GM19043 (cell line): ENCODE results near the gene SYNPO.

Experiments
- ATAC-seq: cut with Tn5 transposase; IDR thresholded peaks from one replicate; pipeline ENCODE4 v1.9.1; 2021; ENCODE audit warnings: low read depth; ENCODE audit not compliant: unreplicated experiment

Gene SYNPO

DNA sequence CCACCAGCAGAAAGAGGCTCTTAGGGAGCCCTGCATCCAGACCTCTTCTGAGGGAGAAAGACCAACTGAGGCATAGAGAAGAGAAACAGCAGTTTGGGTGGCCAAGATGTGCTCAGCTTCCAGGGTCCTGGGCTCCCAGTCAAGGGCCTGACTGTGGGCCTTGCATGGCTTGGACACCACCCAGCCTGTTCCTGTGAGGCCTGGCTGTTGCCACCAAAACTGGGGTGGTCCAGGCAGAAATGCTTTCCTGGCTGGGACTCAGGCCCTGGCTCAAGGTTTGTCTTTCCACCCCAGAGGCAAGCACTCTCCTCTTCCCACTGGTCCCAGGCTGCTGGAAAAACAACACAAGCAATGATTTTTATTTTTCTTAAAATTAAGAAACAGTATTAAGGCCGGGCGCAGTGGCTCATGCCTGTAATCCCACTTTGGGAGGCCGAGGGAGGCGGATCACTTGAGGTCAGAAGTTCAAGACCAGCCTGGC, 33.9 kb downstream of the SYNPO start:
- ATAC-seq, result no peak

DNA sequence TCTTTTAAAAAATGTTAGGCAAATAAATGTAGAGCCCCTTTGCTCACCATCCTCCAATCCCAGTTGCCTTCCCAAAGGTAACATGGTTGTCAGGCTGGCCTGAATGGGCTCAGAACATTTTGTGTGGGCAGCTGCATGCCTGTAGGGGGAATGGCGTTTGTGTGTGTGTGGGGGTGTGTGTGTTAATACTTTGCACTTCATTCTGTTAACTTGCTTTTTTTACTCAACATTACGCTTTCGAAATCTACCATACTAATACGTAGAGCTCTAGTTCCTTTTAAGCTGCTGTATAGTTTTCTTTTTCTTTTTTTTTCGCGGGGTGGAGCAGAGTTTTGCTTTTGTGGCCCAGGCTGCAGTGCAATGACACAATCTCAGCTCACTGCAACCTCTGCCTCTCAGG, 34.6 kb downstream of the SYNPO start:
- ATAC-seq, result no peak

DNA sequence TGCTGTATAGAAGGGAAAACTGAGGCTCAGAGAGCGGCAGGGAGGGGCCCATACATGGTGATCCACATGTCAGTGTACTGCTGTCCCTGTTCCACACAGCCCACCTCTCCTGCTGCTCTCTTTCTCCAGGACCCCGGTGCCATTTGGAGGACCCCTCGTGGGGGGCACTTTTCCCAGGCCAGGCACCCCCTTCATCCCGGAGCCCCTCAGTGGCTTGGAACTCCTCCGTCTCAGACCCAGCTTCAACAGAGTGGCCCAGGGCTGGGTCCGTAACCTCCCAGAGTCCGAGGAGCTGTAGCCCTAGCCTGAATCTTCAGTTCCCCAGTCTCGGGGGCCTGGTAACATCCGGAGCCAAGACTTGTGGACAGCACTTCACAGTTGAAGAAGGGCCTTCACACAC, 36.1 kb downstream of the SYNPO start:
- no peak for ATAC-seq

DNA sequence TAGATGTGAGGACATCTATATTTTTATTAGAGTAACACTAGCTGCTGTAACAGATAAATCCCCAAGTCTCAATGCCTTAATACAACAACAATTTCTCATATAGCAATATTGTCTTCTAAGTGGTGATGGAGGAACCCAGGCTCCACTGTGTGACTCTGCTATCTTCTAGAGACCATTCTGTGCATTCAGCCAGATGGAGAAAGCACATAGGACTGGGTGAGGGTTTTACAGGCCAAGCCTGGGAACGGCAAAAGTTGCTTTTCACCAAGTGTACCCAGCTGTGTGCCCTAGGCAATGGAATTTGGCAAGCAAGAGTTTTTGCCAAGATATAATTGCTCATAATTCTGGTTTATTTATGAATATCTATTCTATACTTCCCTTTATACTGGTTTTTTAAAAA, 48.7 kb downstream of the SYNPO start:
- ATAC-seq, result no peak

DNA sequence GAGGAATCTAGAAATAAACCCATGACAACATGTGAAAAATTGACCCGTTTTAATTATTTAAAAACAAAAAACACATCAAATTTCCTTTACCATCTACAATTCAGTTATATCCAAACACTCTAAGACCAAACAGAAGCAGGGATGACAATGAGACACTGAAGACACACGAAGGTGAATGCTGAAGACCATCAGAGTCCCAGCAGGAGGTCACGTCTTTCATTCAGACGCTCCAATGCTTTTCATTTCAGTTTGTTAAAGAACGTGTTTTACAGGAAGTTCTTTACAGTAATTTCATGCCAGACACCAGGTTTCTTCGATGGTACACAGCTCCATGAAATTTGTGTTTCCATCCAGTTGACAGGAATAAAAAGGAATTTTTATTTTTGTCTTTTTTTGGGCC, 50.3 kb downstream of the SYNPO start:
- ATAC-seq, result no peak

DNA sequence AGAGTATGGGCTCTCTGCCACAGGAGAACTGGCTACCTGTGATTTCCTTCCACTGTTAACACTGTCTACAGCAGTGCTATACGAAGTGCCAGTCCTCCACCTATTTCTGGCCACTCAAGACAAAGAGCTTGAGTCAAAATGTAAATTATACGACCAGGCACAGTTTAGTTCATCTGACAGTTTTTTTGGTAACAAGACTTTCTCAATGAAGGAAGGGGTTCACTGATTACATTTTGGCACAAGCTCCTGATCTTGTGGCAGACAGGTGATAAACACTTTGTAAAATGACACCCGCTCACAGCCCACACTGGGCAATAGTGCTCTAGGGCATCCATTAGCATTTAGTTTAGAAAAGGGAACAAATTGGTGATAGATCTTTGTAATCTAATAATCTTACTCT, 51.8 kb downstream of the SYNPO start:
- ATAC-seq, result no peak

DNA sequence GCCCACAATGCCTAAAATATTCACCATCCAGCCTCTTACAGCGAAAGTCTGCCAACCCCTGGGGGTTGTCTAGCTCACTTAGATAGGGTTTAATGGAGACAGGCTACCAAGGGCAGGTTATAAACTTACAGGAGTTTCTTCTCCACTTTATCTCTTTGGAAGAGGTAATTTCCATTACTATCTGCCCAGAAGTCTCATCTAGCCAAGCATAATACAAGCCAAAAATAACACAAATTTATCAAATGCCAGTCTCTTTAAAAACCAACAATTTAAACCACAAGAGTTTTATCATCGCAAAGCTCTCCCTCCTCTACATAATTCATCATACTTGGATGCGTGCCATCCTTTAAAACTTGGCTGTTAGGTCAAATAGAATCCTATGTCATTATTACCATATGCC, 54.2 kb downstream of the SYNPO start:
- ATAC-seq, result no peak

DNA sequence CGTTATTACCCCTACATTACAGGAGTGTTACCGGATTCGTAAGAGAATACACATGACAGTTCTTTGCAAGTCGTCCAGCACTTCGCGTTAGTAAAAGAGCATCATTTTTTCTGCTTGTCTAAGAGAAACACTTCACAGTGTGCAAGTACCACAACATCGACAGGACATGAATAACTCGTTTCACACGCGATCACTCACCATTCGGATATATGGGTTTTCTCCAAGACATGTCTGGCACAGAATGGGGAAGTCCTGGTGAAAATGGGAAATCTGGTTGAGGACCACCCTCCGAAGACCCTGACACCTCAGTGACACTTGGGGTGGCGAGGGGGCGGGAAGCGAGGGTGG, 59.8 kb downstream of the SYNPO start:
- peak; percentile 2 for ATAC-seq

DNA sequence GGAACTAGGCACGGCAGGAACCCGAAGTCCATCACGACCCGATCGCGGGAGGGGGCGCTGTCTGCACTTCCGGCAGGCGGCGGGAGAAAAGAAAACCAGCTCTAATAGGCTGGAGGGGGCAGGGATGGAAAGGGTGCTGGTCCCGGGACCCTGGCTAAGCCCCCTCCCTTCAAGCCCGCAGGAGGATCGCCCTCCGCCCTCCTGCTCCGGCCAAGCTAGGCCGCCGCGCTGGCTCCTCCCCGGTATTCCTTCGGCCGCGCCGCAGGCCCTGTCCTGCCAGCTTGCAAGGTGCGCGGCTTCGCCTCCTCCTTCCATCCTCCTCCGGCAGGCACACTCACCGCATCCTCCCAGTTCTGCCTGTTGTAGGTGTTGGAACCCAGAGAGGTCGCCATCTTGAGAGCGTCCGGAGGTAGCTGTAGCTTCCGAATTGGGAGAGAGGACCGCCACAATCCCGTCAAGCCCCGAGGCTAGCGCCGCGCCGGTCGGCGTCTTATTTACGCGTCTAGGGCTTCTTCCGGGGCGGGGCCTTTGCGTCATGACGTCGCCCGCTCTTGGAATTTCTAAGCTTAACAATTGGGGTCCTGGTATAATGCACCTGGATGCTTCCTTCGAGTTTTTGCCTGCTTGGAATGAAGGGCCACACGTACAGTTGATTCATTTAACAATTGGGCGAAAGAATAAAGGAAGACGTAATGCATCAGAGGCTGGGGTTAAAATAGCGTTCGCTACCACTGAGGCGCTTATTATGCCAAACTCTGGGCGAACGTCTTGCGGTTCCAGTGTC, 60.3 kb downstream of the SYNPO start, which contains the start of gene RBM22:
Gene RBM22, minus strand, starts transcription at position 469 of the 784 bp plus-strand sequence. Its CDS starts 77 bp downstream, at position 392.
- ATAC-seq, result peak; percentile 99

DNA sequence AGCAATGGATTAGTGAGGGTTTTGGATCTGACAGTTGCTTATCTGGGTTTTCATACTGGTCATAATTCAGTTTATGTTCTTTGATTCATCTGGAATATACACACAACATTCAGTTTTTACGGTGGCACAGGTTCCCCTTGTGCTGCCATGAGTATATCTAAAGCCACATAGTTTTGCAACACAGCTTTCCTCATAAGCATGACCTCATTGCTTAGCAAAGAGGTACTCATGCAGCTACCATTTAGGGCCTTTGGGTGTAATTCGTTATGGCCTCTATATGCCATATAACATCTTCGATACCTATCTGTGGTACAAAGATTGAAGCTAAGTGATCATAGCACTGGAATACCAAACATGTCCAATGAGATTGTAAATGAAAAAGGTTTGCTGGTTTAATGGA, 63.3 kb downstream of the SYNPO start:
- ATAC-seq, result no peak

DNA sequence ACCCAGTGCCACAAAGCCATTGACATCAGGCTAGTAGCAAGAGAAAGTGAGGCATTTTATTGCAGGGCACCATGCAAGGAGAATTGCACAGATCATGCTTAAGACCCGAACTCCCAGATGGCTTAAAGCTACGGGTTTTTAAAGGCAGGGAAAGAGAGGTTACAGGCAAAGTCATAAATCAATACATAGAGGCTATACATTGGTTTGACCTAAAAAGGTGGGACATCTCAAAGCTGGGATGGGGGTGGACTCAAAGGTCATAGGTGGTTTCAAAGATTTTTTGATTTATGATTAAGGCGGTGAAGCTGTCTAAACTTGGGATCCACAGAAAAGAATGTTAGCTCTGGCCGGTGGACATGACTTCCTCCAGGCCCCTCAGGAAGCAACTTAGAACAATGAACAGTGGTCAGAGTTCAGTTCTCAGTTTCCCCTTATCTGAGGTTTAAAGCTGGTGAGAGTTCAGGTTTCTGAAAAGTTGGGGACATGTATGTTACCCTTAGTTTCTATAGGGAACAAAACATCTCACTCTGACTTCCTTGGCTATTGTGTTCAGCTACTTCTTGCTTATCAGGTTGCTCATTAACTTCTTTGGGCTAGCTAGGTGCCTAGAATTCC, 66.4 kb downstream of the SYNPO start:
- ATAC-seq, result no peak
